Endodermal cell (in vitro differentiated cells): ENCODE data around the gene NME3. TPM values are rescaled to one million over a fixed set of nuclear protein-coding genes. Genes with fewer than 3 reads are reported as not detected.

Experiments used
- DNase-seq: peaks from one replicate; pipeline ENCODE4 v3.0.0-alpha.2; 2017
- H3K27ac ChIP-seq: 2 replicates; pipeline ENCODE4 v1.5.1; 2013; ENCODE audit warnings: mild to moderate bottlenecking, low read depth, low read length, moderate library complexity
- H3K27me3 ChIP-seq: 2 replicates; pipeline ENCODE4 v1.6.1; 2013; ENCODE audit warnings: mild to moderate bottlenecking, low read length, moderate library complexity; ENCODE audit not compliant: insufficient read depth, control insufficient read depth, poor library complexity, severe bottlenecking
- H3K36me3 ChIP-seq: 2 replicates; pipeline ENCODE4 v1.7.0; 2013; ENCODE audit warnings: mild to moderate bottlenecking, low read length, moderate library complexity; ENCODE audit not compliant: control insufficient read depth, insufficient read depth
- H3K4me1 ChIP-seq: one replicate; pipeline ENCODE4 v1.7.0; 2013; ENCODE audit warnings: low read length; ENCODE audit not compliant: control insufficient read depth, insufficient read depth
- H3K4me3 ChIP-seq: 2 replicates; pipeline ENCODE4 v1.5.1; 2013; ENCODE audit warnings: mild to moderate bottlenecking, low read length, moderate library complexity
- H3K9ac ChIP-seq: 2 replicates; pipeline ENCODE4 v1.6.1; 2013; ENCODE audit warnings: mild to moderate bottlenecking, low read length, moderate library complexity; ENCODE audit not compliant: poor library complexity, severe bottlenecking; ENCODE audit errors: extremely low read depth
- H3K9me3 ChIP-seq: 2 replicates; pipeline ENCODE4 v1.6.1; 2013; ENCODE audit warnings: mild to moderate bottlenecking, low read length, moderate library complexity; ENCODE audit not compliant: control insufficient read depth
- H3K27ac Mint-ChIP-seq: 2 replicates; pipeline ENCODE4 v1.8.0; 2020; ENCODE audit warnings: mixed read lengths
- H3K27me3 Mint-ChIP-seq: 2 replicates; pipeline ENCODE4 v1.8.0; 2021; ENCODE audit warnings: mild to moderate bottlenecking, mixed read lengths; ENCODE audit not compliant: insufficient read depth
- H3K36me3 Mint-ChIP-seq: 2 replicates; pipeline ENCODE4 v1.8.0; 2020; ENCODE audit warnings: low read depth, mixed read lengths
- H3K4me1 Mint-ChIP-seq: 2 replicates; pipeline ENCODE4 v1.8.0; 2020; ENCODE audit warnings: mixed read lengths
- H3K4me3 Mint-ChIP-seq: 2 replicates; pipeline ENCODE4 v1.8.0; 2020; ENCODE audit warnings: mild to moderate bottlenecking, moderate library complexity, mixed read lengths
- H3K9me3 Mint-ChIP-seq: 2 replicates; pipeline ENCODE4 v1.8.0; 2020; ENCODE audit warnings: mild to moderate bottlenecking, mixed read lengths
- CTCF ChIP-seq: fragments of 200-600 bp; sonication (generic); conservative IDR thresholded peaks from 2 replicates; pipeline ENCODE4 v1.5.0; 2021; ENCODE audit warnings: antibody characterized with exemption, mild to moderate bottlenecking
- WGBS, 2 experiments: methylation state at CpG; one replicate each; pipeline versions ENCODE4 v1.1.5 to v1.1.7; 2013; ENCODE audit warnings: missing lambda C conversion rate in 2 of 2, mixed read lengths in 1 of 2; ENCODE audit not compliant: insufficient coverage in 1 of 2, insufficient read length in 1 of 2; 5-methylcytosine and 5-hydroxymethylcytosine counted together
- total RNA-seq, 2 donors: library from RNA; stranded (reverse); fragmentation: NEBNext Ultra II Directional in 1 of 2; extraction: Animal tissue kit (Norgen Biotek cat#: 25700) in 1 of 2; gene quantifications; 2 replicates in 1 of 2; 3 replicates in 1 of 2; pipeline ENCODE4 v1.2.1, GENCODE V29; 2021

Gene NME3
- total RNA-seq, 2 donors from 2014 or later, result 70.3 to 73.6 TPM

- H3K9ac ChIP-seq, result no peak overlapping the region
- Mint-ChIP-seq H3K4me1 (no peaks in the 10 kb centered on the region), H3K27me3 (no peaks in the 10 kb centered on the region), H3K36me3 (peaks cover 21% of the 10 kb centered on the region), H3K9me3 (no peaks in the 10 kb centered on the region), H3K27ac (peak overlapping the region; percentile 17), H3K4me3 (no peak overlapping the region)
- no peaks in the 10 kb centered on the region for H3K4me1 ChIP-seq
- no peak for DNase-seq
- no peaks in the 10 kb centered on the region for H3K27me3 ChIP-seq
- no peaks in the 10 kb centered on the region for H3K9me3 ChIP-seq
- WGBS, 2 experiments, result 94 to 95% methylated on average over 13 to 18 of the region's 18 CpGs
- H3K4me3 ChIP-seq, result no peak overlapping the region
- H3K27ac ChIP-seq, result no peak overlapping the region
- H3K36me3 ChIP-seq, result peaks cover 13% of the 10 kb centered on the region
- no peak for TF ChIP-seq CTCF
Observed at GRCh38 chr16:1758923-1759322, 12.4 kb downstream of the NME3 start.

- Histone ChIP-seq H3K9ac (no peak overlapping the region), H3K4me3 (no peak overlapping the region), H3K27ac (no peak overlapping the region), H3K4me1 (no peaks in the 10 kb centered on the region), H3K36me3 (peaks cover 15% of the 10 kb centered on the region), H3K9me3 (no peaks in the 10 kb centered on the region), H3K27me3 (no peaks in the 10 kb centered on the region)
- no peak for DNase-seq
- H3K4me1 Mint-ChIP-seq, result no peaks in the 10 kb centered on the region
- no peaks in the 10 kb centered on the region for H3K9me3 Mint-ChIP-seq
- H3K36me3 Mint-ChIP-seq, result peaks cover 24% of the 10 kb centered on the region
- 93 to 94% methylated on average over 10 to 36 of the region's 37 CpGs for WGBS, 2 experiments
- no peaks in the 10 kb centered on the region for H3K27me3 Mint-ChIP-seq
- no peak for TF ChIP-seq CTCF
- H3K27ac Mint-ChIP-seq, result no peak overlapping the region
- no peak overlapping the region for H3K4me3 Mint-ChIP-seq
Observed at GRCh38 chr16:1757714-1758461, 13.5 kb downstream of the NME3 start.

- Histone ChIP-seq H3K36me3 (peaks cover 32% of the 10 kb centered on the region), H3K4me3 (no peak overlapping the region), H3K27me3 (no peaks in the 10 kb centered on the region), H3K4me1 (no peaks in the 10 kb centered on the region), H3K9me3 (no peaks in the 10 kb centered on the region), H3K27ac (no peak overlapping the region), H3K9ac (no peak overlapping the region)
- no peak for DNase-seq
- no peak for TF ChIP-seq CTCF
- Mint-ChIP-seq H3K9me3 (no peaks in the 10 kb centered on the region), H3K4me3 (no peak overlapping the region), H3K27me3 (no peaks in the 10 kb centered on the region), H3K27ac (no peak overlapping the region), H3K36me3 (peaks cover 36% of the 10 kb centered on the region), H3K4me1 (no peaks in the 10 kb centered on the region)
- 93 to 95% methylated on average over 8 to 12 of the region's 12 CpGs for WGBS, 2 experiments
Observed at GRCh38 chr16:1754204-1754603, 17.1 kb downstream of the NME3 start.
